ENCODE data around the gene USP49. TPM values are rescaled to one million over a fixed set of nuclear protein-coding genes. Genes with fewer than 3 reads are reported as not detected.

USP49 gene
- total and polyA plus RNA-seq, 2 donors (not counting 1 experiment from before 2014, with no cell fraction given): 1.5 to 2.3 TPM

DNA sequence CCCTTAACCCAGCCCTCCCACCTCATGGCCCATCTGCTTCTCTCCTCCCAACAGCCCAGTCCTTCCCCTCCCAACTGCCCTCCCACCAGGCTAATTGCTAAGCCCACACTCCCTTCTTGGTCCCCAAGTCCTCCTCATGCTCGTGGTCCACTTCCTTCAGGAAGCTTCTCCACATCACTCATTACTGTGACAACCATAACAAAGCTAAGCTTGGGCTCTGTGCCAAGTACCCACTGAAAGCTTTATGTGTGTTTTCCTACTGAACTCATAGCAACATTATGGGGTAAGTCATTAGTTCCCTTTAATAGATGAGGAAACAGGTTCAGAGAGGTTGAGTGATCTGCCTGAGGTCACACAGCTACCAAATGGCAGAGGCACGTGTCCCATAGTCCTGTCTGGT is 131.7 kb downstream of the USP49 start:
- H3K36me3 ChIP-seq (ENCODE audit: control insufficient read depth, insufficient read depth, low read length): no peaks in the 10 kb centered on the region
- no peaks in the 10 kb centered on the region for H4K20me1 ChIP-seq (ENCODE audit: control insufficient read depth, extremely low read depth, insufficient read depth, low read length)
- H3K4me3 ChIP-seq (replicated peaks in 1 of 4; ENCODE audit: control extremely low read depth in 1 of 4, insufficient read depth in 1 of 4, low read depth in 3 of 4, low read length in 4 of 4): no peak overlapping the region
- H2AFZ ChIP-seq (ENCODE audit: low read length): no peak overlapping the region
- TF ChIP-seq, protein P1, sequence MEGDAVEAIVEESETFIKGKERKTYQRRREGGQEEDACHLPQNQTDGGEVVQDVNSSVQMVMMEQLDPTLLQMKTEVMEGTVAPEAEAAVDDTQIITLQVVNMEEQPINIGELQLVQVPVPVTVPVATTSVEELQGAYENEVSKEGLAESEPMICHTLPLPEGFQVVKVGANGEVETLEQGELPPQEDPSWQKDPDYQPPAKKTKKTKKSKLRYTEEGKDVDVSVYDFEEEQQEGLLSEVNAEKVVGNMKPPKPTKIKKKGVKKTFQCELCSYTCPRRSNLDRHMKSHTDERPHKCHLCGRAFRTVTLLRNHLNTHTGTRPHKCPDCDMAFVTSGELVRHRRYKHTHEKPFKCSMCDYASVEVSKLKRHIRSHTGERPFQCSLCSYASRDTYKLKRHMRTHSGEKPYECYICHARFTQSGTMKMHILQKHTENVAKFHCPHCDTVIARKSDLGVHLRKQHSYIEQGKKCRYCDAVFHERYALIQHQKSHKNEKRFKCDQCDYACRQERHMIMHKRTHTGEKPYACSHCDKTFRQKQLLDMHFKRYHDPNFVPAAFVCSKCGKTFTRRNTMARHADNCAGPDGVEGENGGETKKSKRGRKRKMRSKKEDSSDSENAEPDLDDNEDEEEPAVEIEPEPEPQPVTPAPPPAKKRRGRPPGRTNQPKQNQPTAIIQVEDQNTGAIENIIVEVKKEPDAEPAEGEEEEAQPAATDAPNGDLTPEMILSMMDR (conservative IDR thresholded peaks at IDR 0.05 in 1 of 2, IDR thresholded peaks at IDR 0.05 in 1 of 2; ENCODE audit: low read depth in 1 of 2, low read length in 2 of 2): no peak
- no peak for TF ChIP-seq EZH2 (IDR thresholded peaks at IDR 0.05; ENCODE audit: low read length, missing control alignments)
- no peaks in the 10 kb centered on the region for H3K27me3 ChIP-seq (ENCODE audit: control insufficient read depth, insufficient read depth, low read length)
- H3K9me3 ChIP-seq (ENCODE audit: control insufficient read depth, insufficient read depth, low read depth, low read length): no peaks in the 10 kb centered on the region
- no peak overlapping the region for H3K9ac ChIP-seq (ENCODE audit: insufficient read depth, low read length)
- H3K4me1 ChIP-seq (ENCODE audit: control insufficient read depth, extremely low read depth, insufficient read depth, low read length): peaks cover 5% of the 10 kb centered on the region
- H3K27ac ChIP-seq (ENCODE audit: insufficient read depth, low read length): no peak overlapping the region
- no peak overlapping the region for H3K4me2 ChIP-seq (ENCODE audit: extremely low read depth, insufficient read depth, low read length)
- DNase-seq (ENCODE audit: low read depth in 2 of 2): no peak
- H3K79me2 ChIP-seq (ENCODE audit: control insufficient read depth, insufficient read depth, low read length): no peaks in the 10 kb centered on the region

DNA sequence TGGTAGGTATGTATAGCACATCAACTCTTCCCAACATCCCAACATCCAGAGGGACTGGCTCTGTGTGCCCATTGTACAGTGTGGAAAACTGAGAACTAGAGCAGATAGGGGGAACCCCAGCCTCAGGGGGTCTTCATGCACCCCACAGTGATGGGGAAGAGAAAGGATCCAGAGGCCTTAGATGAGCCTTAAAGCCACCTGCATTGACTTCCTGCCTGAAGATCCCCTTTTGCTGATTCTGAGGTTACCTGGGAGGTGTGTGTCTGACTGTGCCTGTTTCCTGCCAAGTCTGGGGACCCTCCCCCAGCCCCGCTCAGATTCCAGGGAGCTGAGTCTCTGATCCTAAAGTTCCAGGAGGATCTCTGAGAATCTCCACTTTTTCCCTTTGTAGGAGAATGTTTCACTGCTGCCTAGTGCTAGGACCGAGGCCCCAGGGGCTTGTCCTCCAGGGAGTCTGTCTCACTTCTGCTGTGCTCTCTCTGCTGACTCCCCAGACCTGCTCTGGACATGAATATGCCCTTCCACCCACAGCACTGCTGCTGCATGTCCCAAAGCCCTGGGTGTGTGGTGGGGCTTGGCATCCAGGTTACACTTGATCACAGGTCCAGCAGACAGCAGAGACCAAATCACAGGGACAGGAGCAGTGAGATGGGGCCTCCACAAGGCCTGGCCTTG is 135.1 kb downstream of the USP49 start:
- Histone ChIP-seq H3K27ac (ENCODE audit: insufficient read depth, low read length) (no peak overlapping the region), H3K9me3 (ENCODE audit: control insufficient read depth, insufficient read depth, low read depth, low read length) (no peaks in the 10 kb centered on the region), H2AFZ (ENCODE audit: low read length) (no peak overlapping the region), H3K27me3 (ENCODE audit: control insufficient read depth, insufficient read depth, low read length) (peaks cover 8% of the 10 kb centered on the region), H4K20me1 (ENCODE audit: control insufficient read depth, extremely low read depth, insufficient read depth, low read length) (no peaks in the 10 kb centered on the region), H3K4me2 (ENCODE audit: extremely low read depth, insufficient read depth, low read length) (no peak overlapping the region), H3K36me3 (ENCODE audit: control insufficient read depth, insufficient read depth, low read length) (no peaks in the 10 kb centered on the region), H3K9ac (ENCODE audit: insufficient read depth, low read length) (no peak overlapping the region), H3K4me3 (replicated peaks in 1 of 4; ENCODE audit: control extremely low read depth in 1 of 4, insufficient read depth in 1 of 4, low read depth in 3 of 4, low read length in 4 of 4) (no peak overlapping the region), H3K79me2 (ENCODE audit: control insufficient read depth, insufficient read depth, low read length) (no peaks in the 10 kb centered on the region), H3K4me1 (ENCODE audit: control insufficient read depth, extremely low read depth, insufficient read depth, low read length) (no peaks in the 10 kb centered on the region)
- DNase-seq (ENCODE audit: low read depth in 2 of 2): no peak
- no peak for TF ChIP-seq EZH2 (IDR thresholded peaks at IDR 0.05; ENCODE audit: low read length, missing control alignments)
- TF ChIP-seq, protein P1 (conservative IDR thresholded peaks at IDR 0.05 in 1 of 2, IDR thresholded peaks at IDR 0.05 in 1 of 2; ENCODE audit: low read depth in 1 of 2, low read length in 2 of 2): no peak

DNA sequence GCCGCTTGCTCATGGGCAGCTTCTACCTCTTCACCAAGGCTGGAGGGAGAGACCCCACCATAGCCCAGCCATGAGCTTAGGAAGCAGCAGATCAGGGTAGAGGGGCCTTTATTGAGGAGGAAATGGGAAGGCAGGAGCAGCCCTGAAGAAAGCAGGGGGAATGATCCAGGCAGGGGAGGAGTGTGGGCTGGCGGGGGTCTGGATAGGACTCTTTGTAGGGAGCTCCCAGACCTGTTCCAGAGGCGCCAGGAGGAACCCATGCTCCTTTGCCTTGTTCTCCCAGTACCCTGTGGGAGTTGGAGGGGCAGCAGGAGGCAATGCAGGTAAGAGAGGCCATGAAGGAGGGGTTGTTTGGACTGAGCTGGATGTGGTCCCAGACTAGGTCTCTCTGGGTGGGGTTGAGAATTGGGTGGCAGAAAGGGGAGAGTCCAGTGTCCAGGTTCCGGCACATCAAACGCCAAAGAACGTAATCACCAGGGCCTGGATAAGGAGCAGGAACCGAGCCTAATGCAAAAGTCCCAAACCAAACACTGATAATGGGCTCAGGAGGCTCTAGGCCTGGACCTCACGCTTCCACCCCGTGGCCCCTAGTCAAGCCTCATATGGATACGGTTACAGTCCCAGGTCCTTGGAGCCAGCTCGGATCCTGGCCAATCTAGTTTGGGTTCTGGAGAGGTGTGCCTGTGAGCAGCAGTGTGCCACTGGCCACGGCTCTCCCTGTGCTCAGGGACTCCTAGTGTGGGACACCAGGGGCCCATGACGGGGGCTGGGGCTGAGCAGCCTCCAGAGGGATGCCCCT is 135.9 kb downstream of the USP49 start:
- peaks cover 8% of the 10 kb centered on the region for H3K27me3 ChIP-seq (ENCODE audit: control insufficient read depth, insufficient read depth, low read length)
- DNase-seq (ENCODE audit: low read depth in 2 of 2): no peak
- no peak overlapping the region for H3K27ac ChIP-seq (ENCODE audit: insufficient read depth, low read length)
- no peak overlapping the region for H3K4me3 ChIP-seq (replicated peaks in 1 of 4; ENCODE audit: control extremely low read depth in 1 of 4, insufficient read depth in 1 of 4, low read depth in 3 of 4, low read length in 4 of 4)
- H3K4me2 ChIP-seq (ENCODE audit: extremely low read depth, insufficient read depth, low read length): no peak overlapping the region
- no peaks in the 10 kb centered on the region for H3K36me3 ChIP-seq (ENCODE audit: control insufficient read depth, insufficient read depth, low read length)
- no peaks in the 10 kb centered on the region for H4K20me1 ChIP-seq (ENCODE audit: control insufficient read depth, extremely low read depth, insufficient read depth, low read length)
- no peak overlapping the region for H3K9ac ChIP-seq (ENCODE audit: insufficient read depth, low read length)
- H3K9me3 ChIP-seq (ENCODE audit: control insufficient read depth, insufficient read depth, low read depth, low read length): no peaks in the 10 kb centered on the region
- no peaks in the 10 kb centered on the region for H3K79me2 ChIP-seq (ENCODE audit: control insufficient read depth, insufficient read depth, low read length)
- no peak overlapping the region for H2AFZ ChIP-seq (ENCODE audit: low read length)
- TF ChIP-seq EZH2 (IDR thresholded peaks at IDR 0.05; ENCODE audit: low read length, missing control alignments): no peak
- TF ChIP-seq, protein P1 (conservative IDR thresholded peaks at IDR 0.05 in 1 of 2, IDR thresholded peaks at IDR 0.05 in 1 of 2; ENCODE audit: low read depth in 1 of 2, low read length in 2 of 2): no peak
- no peaks in the 10 kb centered on the region for H3K4me1 ChIP-seq (ENCODE audit: control insufficient read depth, extremely low read depth, insufficient read depth, low read length)

Measured in fibroblast of lung (primary cell).